22Rv1 (cell line): Measurements from ENCODE around the gene TCF4.

Experiments used
- ZFX ChIP-seq: fragments of 450-650 bp; IDR thresholded peaks from 2 replicates; pipeline ENCODE4 v1.6.1; 2017; ENCODE audit warnings: antibody characterized with exemption, borderline replicate concordance
- TF ChIP-seq, protein P1 (sequence below): fragments of 450-650 bp; IDR thresholded peaks from 2 replicates; pipeline ENCODE4 v1.5.1; 2017; ENCODE audit warnings: mild to moderate bottlenecking

DNA sequence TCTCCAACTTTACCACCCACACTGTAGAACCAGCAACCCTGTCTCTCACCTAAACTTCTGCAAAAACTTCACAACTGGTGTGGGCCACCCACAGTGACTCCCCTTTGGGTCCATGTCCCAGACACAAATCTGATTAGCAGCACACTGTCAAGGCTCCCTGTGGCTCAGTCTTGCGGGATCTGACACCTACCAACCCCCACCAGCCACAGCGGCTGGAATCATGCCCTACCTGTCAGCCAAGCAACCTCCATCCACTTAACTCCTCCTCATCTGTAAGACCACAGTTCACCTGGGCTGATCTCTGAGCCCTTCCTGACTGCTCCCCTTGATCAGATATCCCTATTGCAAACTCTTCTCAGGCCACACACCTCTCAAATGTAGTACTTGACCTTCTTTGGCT, 14.6 kb downstream of the TCF4 start:
- TF ChIP-seq, protein P1, sequence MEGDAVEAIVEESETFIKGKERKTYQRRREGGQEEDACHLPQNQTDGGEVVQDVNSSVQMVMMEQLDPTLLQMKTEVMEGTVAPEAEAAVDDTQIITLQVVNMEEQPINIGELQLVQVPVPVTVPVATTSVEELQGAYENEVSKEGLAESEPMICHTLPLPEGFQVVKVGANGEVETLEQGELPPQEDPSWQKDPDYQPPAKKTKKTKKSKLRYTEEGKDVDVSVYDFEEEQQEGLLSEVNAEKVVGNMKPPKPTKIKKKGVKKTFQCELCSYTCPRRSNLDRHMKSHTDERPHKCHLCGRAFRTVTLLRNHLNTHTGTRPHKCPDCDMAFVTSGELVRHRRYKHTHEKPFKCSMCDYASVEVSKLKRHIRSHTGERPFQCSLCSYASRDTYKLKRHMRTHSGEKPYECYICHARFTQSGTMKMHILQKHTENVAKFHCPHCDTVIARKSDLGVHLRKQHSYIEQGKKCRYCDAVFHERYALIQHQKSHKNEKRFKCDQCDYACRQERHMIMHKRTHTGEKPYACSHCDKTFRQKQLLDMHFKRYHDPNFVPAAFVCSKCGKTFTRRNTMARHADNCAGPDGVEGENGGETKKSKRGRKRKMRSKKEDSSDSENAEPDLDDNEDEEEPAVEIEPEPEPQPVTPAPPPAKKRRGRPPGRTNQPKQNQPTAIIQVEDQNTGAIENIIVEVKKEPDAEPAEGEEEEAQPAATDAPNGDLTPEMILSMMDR = no peak
- no peak for TF ChIP-seq ZFX
